OCI-LY3 (cell line): ENCODE data around the gene PARN.
"Not testable (repeated sequence)": the region's sequence is repeated elsewhere in the genome, so short reads cannot be mapped to it uniquely, and the experiment has no call there.

Experiments
- CTCF ChIP-seq: fragments of 200-600, 300-600 bp; sonication (generic); IDR thresholded peaks from 2 replicates; pipeline ENCODE4 v1.5.1; 2014; ENCODE audit warnings: antibody characterized with exemption, low read length, low read depth
- EZH2phosphoT487 ChIP-seq: fragments of 200-600 bp; shearing (Covaris generic); IDR thresholded peaks from 2 replicates; pipeline ENCODE4 v1.6.1; 2018; ENCODE audit warnings: antibody characterized with exemption, mixed run types, low read depth

- not testable (repeated sequence) for TF ChIP-seq CTCF, EZH2phosphoT487
Measured at GRCh38 chr16:14580926-14581325, 49.1 kb downstream of the PARN start.
